ENCODE measurements around the gene EEIG1. TPM values are rescaled to one million over a fixed set of nuclear protein-coding genes. Genes with fewer than 3 reads are reported as not detected.

EEIG1 gene
- total RNA-seq, 1 experiment from 2014 or later = 52.3 TPM

DNA sequence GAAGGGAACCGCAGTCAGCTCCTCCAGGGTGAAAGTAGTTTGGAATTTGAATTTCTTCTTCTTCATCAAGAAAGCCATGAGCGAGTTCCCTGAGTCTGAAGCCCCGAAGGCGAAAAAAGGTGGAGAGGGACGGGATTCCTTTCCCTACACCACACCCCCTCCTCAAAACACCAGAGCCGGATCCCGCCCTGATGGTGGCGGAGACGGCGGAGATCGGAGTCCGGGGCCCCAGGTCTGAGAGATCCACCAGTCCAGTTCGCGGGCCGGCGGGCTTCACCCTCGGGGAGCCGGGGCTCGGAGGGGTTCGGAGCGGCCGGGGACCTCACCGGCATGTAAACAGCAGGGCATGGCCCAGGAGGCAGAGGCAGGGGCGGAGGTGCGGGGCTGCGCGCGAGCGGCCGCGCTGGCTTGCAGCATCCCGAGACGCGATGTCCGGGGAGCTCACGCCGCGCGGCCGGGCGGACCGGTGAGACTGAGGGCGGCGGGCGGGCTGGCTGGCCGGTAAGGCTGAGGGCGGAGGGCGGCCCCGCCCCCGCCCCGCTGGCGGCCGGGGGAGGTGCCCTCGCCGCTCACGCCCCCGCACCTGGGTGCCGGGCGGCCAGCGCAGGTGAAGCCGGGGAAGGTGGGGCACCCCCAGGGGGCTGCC lies 606 bp downstream of the EEIG1 start:
- H2AK5ac ChIP-seq (ENCODE audit: insufficient read length, low read length) = no peak overlapping the region
- no peak overlapping the region for H3K27ac ChIP-seq (ENCODE audit: insufficient read length, low read depth, low read length)
- H3K56ac ChIP-seq (ENCODE audit: insufficient read length, low read depth, low read length) = no peak overlapping the region
- no peak overlapping the region for H4K8ac ChIP-seq (replicated peaks; ENCODE audit: insufficient read length, low read depth, low read length)
- peaks cover 9% of the 10 kb centered on the region for H3K79me1 ChIP-seq (ENCODE audit: insufficient read depth, low read depth, low read length, poor library complexity, severe bottlenecking)
- Mint-ChIP-seq H3K4me3 (peak overlapping the region; percentile 91 to 95), H3K4me1 (peaks cover 43 to 59% of the 10 kb centered on the region in 2 experiments), H3K27ac (peak overlapping the region in 2 of 3 experiments; percentile 75 to 83; a peak in 4 of 7 replicates), H3K36me3 (ENCODE audit: insufficient read depth in 1 of 3, low read depth in 3 of 3) (peaks cover 0 to 8% (median 0%) of the 10 kb centered on the region in 3 experiments; a peak in 1 of 7 replicates), H3K27me3 (ENCODE audit: low read depth) (no peaks in the 10 kb centered on the region), H3K9me3 (no peaks in the 10 kb centered on the region)
- peak overlapping the region; percentile 57 for H3K4me2 ChIP-seq (ENCODE audit: insufficient read depth, insufficient read length, low read length)
- H2BK12ac ChIP-seq (ENCODE audit: insufficient read length, low read depth, low read length) = no peak overlapping the region
- peak overlapping the region; percentile 61 for H3K9ac ChIP-seq (ENCODE audit: extremely low read depth, insufficient read length, low read length)
- H4K5ac ChIP-seq (ENCODE audit: insufficient read length, low read depth, low read length) = no peak overlapping the region
- H3K23me2 ChIP-seq (ENCODE audit: insufficient read length, low read depth, low read length, poor library complexity, severe bottlenecking) = peaks cover 19% of the 10 kb centered on the region
- H2AFZ ChIP-seq (ENCODE audit: low read length) = no peak overlapping the region
- H2BK5ac ChIP-seq (ENCODE audit: insufficient read length, low read length) = no peak overlapping the region
- H3K4ac ChIP-seq (ENCODE audit: low read depth, low read length) = no peak overlapping the region
- no peak for DNase-seq
- H3T11ph ChIP-seq (ENCODE audit: low read length) = no peak overlapping the region
- TF ChIP-seq, protein P1, sequence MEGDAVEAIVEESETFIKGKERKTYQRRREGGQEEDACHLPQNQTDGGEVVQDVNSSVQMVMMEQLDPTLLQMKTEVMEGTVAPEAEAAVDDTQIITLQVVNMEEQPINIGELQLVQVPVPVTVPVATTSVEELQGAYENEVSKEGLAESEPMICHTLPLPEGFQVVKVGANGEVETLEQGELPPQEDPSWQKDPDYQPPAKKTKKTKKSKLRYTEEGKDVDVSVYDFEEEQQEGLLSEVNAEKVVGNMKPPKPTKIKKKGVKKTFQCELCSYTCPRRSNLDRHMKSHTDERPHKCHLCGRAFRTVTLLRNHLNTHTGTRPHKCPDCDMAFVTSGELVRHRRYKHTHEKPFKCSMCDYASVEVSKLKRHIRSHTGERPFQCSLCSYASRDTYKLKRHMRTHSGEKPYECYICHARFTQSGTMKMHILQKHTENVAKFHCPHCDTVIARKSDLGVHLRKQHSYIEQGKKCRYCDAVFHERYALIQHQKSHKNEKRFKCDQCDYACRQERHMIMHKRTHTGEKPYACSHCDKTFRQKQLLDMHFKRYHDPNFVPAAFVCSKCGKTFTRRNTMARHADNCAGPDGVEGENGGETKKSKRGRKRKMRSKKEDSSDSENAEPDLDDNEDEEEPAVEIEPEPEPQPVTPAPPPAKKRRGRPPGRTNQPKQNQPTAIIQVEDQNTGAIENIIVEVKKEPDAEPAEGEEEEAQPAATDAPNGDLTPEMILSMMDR (conservative IDR thresholded peaks at IDR 0.05) = no peak
- H2BK120ac ChIP-seq (ENCODE audit: low read depth, low read length, poor library complexity, severe bottlenecking) = no peak overlapping the region
- no CpG with 5 or more reads among the region's 61 CpGs for WGBS (ENCODE audit: extremely low coverage, insufficient read length, low lambda C conversion rate)
- no peak overlapping the region; the same call in 1 of the 2 replicates for H3K14ac ChIP-seq (ENCODE audit: insufficient read depth, low read length)
- peaks cover 27% of the 10 kb centered on the region; the same call in 1 of the 2 replicates for H3K79me2 ChIP-seq (ENCODE audit: insufficient read depth, low read length)
- H3K9me3 ChIP-seq (ENCODE audit: control insufficient read depth, low read depth, low read length) = no peaks in the 10 kb centered on the region
- H3K23ac ChIP-seq (ENCODE audit: insufficient read length, low read depth, low read length) = no peak overlapping the region
- no peak overlapping the region for H3K18ac ChIP-seq (ENCODE audit: insufficient read length, low read depth, low read length)
- H2BK15ac ChIP-seq (ENCODE audit: low read depth, low read length) = no peak overlapping the region
- H3K4me1 ChIP-seq (ENCODE audit: insufficient read depth, low read length) = peaks cover 7% of the 10 kb centered on the region
- H2BK20ac ChIP-seq (ENCODE audit: low read depth, low read length, poor library complexity, severe bottlenecking) = no peak overlapping the region
- H4K91ac ChIP-seq (ENCODE audit: insufficient read length, low read depth, low read length) = no peak overlapping the region
- no peaks in the 10 kb centered on the region for H3K27me3 ChIP-seq (ENCODE audit: insufficient read depth, low read length)
- H4K20me1 ChIP-seq (ENCODE audit: control insufficient read depth, insufficient read depth, insufficient read length) = no peaks in the 10 kb centered on the region

Data from H9 (cell line).